ENCODE results near the gene LGSN.

The LGSN gene

GRCh38 chr6:63307581-63308246 lies 12.1 kb downstream of the LGSN start:
- Histone ChIP-seq H3K4me1 (ENCODE audit: control insufficient read depth in 1 of 2, insufficient read depth in 2 of 2, low read length in 2 of 2) (no peaks in the 10 kb centered on the region), H3K9me3 (ENCODE audit: control insufficient read depth in 1 of 2, low read length in 2 of 2) (no peaks in the 10 kb centered on the region), H3K4me3 (ENCODE audit: low read depth in 1 of 2, low read length in 2 of 2) (no peak overlapping the region), H3K36me3 (ENCODE audit: control insufficient read depth in 1 of 2, insufficient read depth in 2 of 2, low read length in 2 of 2) (no peaks in the 10 kb centered on the region), H3K27me3 (ENCODE audit: control insufficient read depth in 1 of 2, insufficient read depth in 2 of 2, low read length in 2 of 2) (no peaks in the 10 kb centered on the region), H3K27ac (ENCODE audit: low read depth, low read length) (no peak overlapping the region), H3K9ac (ENCODE audit: low read depth in 1 of 2, low read length in 2 of 2) (no peak overlapping the region)

DNA sequence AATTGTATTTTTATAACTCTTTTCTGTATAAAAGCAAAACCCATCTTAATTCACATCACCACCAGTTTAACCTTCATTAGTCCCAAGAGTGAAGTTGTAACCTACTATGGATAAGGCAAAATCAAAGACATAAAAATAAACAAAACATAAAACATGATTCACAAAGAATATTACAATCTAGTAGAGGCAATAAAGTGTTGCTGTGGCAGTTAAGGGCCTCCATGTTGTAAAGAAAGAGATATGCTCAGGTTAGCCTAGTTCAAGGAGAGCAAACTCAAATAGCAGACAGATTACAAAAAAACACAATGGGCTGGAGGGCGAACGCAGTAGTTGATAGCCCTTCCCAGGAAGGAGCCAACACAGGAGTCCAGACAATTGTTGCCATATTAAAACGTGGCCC lies 13.4 kb downstream of the LGSN start:
- Histone ChIP-seq H3K27me3 (ENCODE audit: control insufficient read depth in 1 of 2, insufficient read depth in 2 of 2, low read length in 2 of 2) (no peaks in the 10 kb centered on the region), H3K9me3 (ENCODE audit: control insufficient read depth in 1 of 2, low read length in 2 of 2) (no peaks in the 10 kb centered on the region), H3K4me3 (ENCODE audit: low read depth in 1 of 2, low read length in 2 of 2) (no peak overlapping the region), H3K36me3 (ENCODE audit: control insufficient read depth in 1 of 2, insufficient read depth in 2 of 2, low read length in 2 of 2) (no peaks in the 10 kb centered on the region), H3K27ac (ENCODE audit: low read depth, low read length) (no peak overlapping the region), H3K9ac (ENCODE audit: low read depth in 1 of 2, low read length in 2 of 2) (no peak overlapping the region), H3K4me1 (ENCODE audit: control insufficient read depth in 1 of 2, insufficient read depth in 2 of 2, low read length in 2 of 2) (no peaks in the 10 kb centered on the region)

GRCh38 chr6:63305277-63305676 lies 14.5 kb downstream of the LGSN start:
- H3K27ac ChIP-seq (ENCODE audit: low read depth, low read length): no peak overlapping the region
- H3K4me1 ChIP-seq (ENCODE audit: control insufficient read depth in 1 of 2, insufficient read depth in 2 of 2, low read length in 2 of 2): no peaks in the 10 kb centered on the region
- no peak overlapping the region for H3K9ac ChIP-seq (ENCODE audit: low read depth in 1 of 2, low read length in 2 of 2)
- H3K9me3 ChIP-seq (ENCODE audit: control insufficient read depth in 1 of 2, low read length in 2 of 2): no peaks in the 10 kb centered on the region
- no peak overlapping the region for H3K4me3 ChIP-seq (ENCODE audit: low read depth in 1 of 2, low read length in 2 of 2)
- no peaks in the 10 kb centered on the region for H3K27me3 ChIP-seq (ENCODE audit: control insufficient read depth in 1 of 2, insufficient read depth in 2 of 2, low read length in 2 of 2)
- no peaks in the 10 kb centered on the region for H3K36me3 ChIP-seq (ENCODE audit: control insufficient read depth in 1 of 2, insufficient read depth in 2 of 2, low read length in 2 of 2)

DNA sequence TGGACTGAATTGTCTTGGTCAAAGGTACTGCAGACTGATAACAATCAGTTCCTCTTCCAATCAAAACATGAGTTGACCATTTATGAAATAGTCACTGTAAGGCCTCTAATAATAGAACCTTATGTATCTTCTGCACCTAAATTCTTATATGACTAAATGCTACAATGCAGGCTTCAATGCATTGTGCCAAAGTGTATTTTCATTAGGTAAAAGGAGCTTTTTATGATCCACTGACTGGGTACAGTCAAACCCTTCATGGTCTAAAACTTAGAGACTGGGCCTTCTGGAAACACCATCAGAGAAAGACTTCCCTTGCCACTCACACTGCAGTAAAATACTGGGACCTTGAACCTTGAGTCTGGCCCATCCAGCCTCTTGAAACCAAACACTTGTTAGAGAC lies 16.3 kb downstream of the LGSN start:
- no peak overlapping the region for H3K4me3 ChIP-seq (ENCODE audit: low read depth in 1 of 2, low read length in 2 of 2)
- no peaks in the 10 kb centered on the region for H3K27me3 ChIP-seq (ENCODE audit: control insufficient read depth in 1 of 2, insufficient read depth in 2 of 2, low read length in 2 of 2)
- no peaks in the 10 kb centered on the region for H3K36me3 ChIP-seq (ENCODE audit: control insufficient read depth in 1 of 2, insufficient read depth in 2 of 2, low read length in 2 of 2)
- no peak overlapping the region for H3K27ac ChIP-seq (ENCODE audit: low read depth, low read length)
- H3K9ac ChIP-seq (ENCODE audit: low read depth in 1 of 2, low read length in 2 of 2): no peak overlapping the region
- no peaks in the 10 kb centered on the region for H3K4me1 ChIP-seq (ENCODE audit: control insufficient read depth in 1 of 2, insufficient read depth in 2 of 2, low read length in 2 of 2)
- H3K9me3 ChIP-seq (ENCODE audit: control insufficient read depth in 1 of 2, low read length in 2 of 2): peaks cover 0 to 2% of the 10 kb centered on the region in 2 donors

GRCh38 chr6:63299667-63300066 lies 20.1 kb downstream of the LGSN start:
- Histone ChIP-seq H3K4me3 (ENCODE audit: low read depth in 1 of 2, low read length in 2 of 2) (no peak overlapping the region), H3K9me3 (ENCODE audit: control insufficient read depth in 1 of 2, low read length in 2 of 2) (peaks cover 0 to 2% of the 10 kb centered on the region in 2 donors), H3K36me3 (ENCODE audit: control insufficient read depth in 1 of 2, insufficient read depth in 2 of 2, low read length in 2 of 2) (no peaks in the 10 kb centered on the region), H3K27ac (ENCODE audit: low read depth, low read length) (no peak overlapping the region), H3K9ac (ENCODE audit: low read depth in 1 of 2, low read length in 2 of 2) (no peak overlapping the region), H3K27me3 (ENCODE audit: control insufficient read depth in 1 of 2, insufficient read depth in 2 of 2, low read length in 2 of 2) (no peaks in the 10 kb centered on the region), H3K4me1 (ENCODE audit: control insufficient read depth in 1 of 2, insufficient read depth in 2 of 2, low read length in 2 of 2) (no peaks in the 10 kb centered on the region)

GRCh38 chr6:63295553-63296194 lies 24.1 kb downstream of the LGSN start:
- Histone ChIP-seq H3K9ac (ENCODE audit: low read depth in 1 of 2, low read length in 2 of 2) (no peak overlapping the region), H3K27me3 (ENCODE audit: control insufficient read depth in 1 of 2, insufficient read depth in 2 of 2, low read length in 2 of 2) (no peaks in the 10 kb centered on the region), H3K36me3 (ENCODE audit: control insufficient read depth in 1 of 2, insufficient read depth in 2 of 2, low read length in 2 of 2) (no peaks in the 10 kb centered on the region), H3K27ac (ENCODE audit: low read depth, low read length) (no peak overlapping the region), H3K9me3 (ENCODE audit: control insufficient read depth in 1 of 2, low read length in 2 of 2) (peaks cover 0 to 2% of the 10 kb centered on the region in 2 donors), H3K4me1 (ENCODE audit: control insufficient read depth in 1 of 2, insufficient read depth in 2 of 2, low read length in 2 of 2) (no peaks in the 10 kb centered on the region), H3K4me3 (ENCODE audit: low read depth in 1 of 2, low read length in 2 of 2) (no peak overlapping the region)

- Histone ChIP-seq H3K9ac (ENCODE audit: low read depth in 1 of 2, low read length in 2 of 2) (no peak overlapping the region), H3K27me3 (ENCODE audit: control insufficient read depth in 1 of 2, insufficient read depth in 2 of 2, low read length in 2 of 2) (no peaks in the 10 kb centered on the region), H3K27ac (ENCODE audit: low read depth, low read length) (no peak overlapping the region), H3K9me3 (ENCODE audit: control insufficient read depth in 1 of 2, low read length in 2 of 2) (no peaks in the 10 kb centered on the region), H3K36me3 (ENCODE audit: control insufficient read depth in 1 of 2, insufficient read depth in 2 of 2, low read length in 2 of 2) (no peaks in the 10 kb centered on the region), H3K4me1 (ENCODE audit: control insufficient read depth in 1 of 2, insufficient read depth in 2 of 2, low read length in 2 of 2) (no peaks in the 10 kb centered on the region), H3K4me3 (ENCODE audit: low read depth in 1 of 2, low read length in 2 of 2) (no peak overlapping the region)
Measured at GRCh38 chr6:63290492-63291058, 29.2 kb downstream of the LGSN start.

- Histone ChIP-seq H3K36me3 (ENCODE audit: control insufficient read depth in 1 of 2, insufficient read depth in 2 of 2, low read length in 2 of 2) (no peaks in the 10 kb centered on the region), H3K4me3 (ENCODE audit: low read depth in 1 of 2, low read length in 2 of 2) (no peak overlapping the region), H3K27me3 (ENCODE audit: control insufficient read depth in 1 of 2, insufficient read depth in 2 of 2, low read length in 2 of 2) (no peaks in the 10 kb centered on the region), H3K9ac (ENCODE audit: low read depth in 1 of 2, low read length in 2 of 2) (no peak overlapping the region), H3K9me3 (ENCODE audit: control insufficient read depth in 1 of 2, low read length in 2 of 2) (no peaks in the 10 kb centered on the region), H3K4me1 (ENCODE audit: control insufficient read depth in 1 of 2, insufficient read depth in 2 of 2, low read length in 2 of 2) (no peaks in the 10 kb centered on the region), H3K27ac (ENCODE audit: low read depth, low read length) (no peak overlapping the region)
Measured at GRCh38 chr6:63289269-63289872, 30.4 kb downstream of the LGSN start.

DNA sequence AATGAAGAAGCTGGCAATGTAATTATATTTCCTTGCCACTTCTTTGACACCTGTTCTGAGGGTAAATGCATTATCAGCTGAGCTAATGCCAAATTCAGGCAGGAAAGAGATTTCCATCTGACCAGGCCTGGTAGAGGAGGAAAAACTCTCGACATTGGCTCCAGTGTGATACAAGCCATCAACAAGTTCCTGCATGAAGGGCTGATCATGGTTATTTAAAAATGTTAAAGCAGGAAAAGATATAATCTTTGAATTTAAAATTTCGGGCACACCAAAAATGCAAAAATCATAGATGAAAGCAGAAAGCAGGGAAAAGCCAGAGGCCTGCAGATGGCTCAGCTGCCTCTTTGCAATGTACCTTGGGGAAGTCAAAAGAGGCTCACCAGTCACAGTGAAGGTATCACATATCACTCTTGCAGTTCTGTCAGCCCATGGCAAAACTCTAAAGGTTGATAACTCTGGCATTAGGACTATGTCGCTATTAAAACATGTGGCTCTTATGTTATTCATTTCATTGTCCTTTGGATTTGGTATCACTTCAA lies 39.1 kb downstream of the LGSN start:
- Histone ChIP-seq H3K9ac (ENCODE audit: low read depth in 1 of 2, low read length in 2 of 2) (no peak overlapping the region), H3K36me3 (ENCODE audit: control insufficient read depth in 1 of 2, insufficient read depth in 2 of 2, low read length in 2 of 2) (no peaks in the 10 kb centered on the region), H3K27ac (ENCODE audit: low read depth, low read length) (no peak overlapping the region)

DNA sequence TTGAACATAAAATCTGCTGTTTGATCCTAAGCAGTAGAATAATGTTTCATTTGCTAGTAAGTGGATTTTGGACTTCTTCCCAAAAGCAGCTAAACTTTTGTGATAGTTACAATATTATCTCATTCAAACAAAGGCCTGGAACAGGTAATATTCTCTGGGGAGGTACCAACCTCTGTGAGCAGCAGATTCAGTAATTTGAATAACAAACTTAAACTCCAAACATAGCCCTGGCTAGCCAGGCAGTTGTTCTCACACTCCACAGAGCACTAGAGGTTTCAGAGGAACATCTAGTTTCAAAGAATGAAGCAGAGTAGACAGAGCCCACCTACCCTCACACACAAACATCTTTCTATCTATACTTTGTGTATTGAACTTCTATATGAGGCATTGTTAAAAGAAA lies 40.9 kb downstream of the LGSN start:
- Histone ChIP-seq H3K9me3 (ENCODE audit: control insufficient read depth in 1 of 2, low read length in 2 of 2) (no peaks in the 10 kb centered on the region), H3K4me1 (ENCODE audit: control insufficient read depth in 1 of 2, insufficient read depth in 2 of 2, low read length in 2 of 2) (no peaks in the 10 kb centered on the region), H3K4me3 (ENCODE audit: low read depth in 1 of 2, low read length in 2 of 2) (no peak overlapping the region), H3K9ac (ENCODE audit: low read depth in 1 of 2, low read length in 2 of 2) (no peak overlapping the region), H3K27me3 (ENCODE audit: control insufficient read depth in 1 of 2, insufficient read depth in 2 of 2, low read length in 2 of 2) (no peaks in the 10 kb centered on the region), H3K36me3 (ENCODE audit: control insufficient read depth in 1 of 2, insufficient read depth in 2 of 2, low read length in 2 of 2) (no peaks in the 10 kb centered on the region), H3K27ac (ENCODE audit: low read depth, low read length) (no peak overlapping the region)

More for the DNA sequence above, 39.1 kb downstream of the LGSN start:
- Histone ChIP-seq H3K9me3 (ENCODE audit: control insufficient read depth in 1 of 2, low read length in 2 of 2) (no peaks in the 10 kb centered on the region), H3K4me1 (ENCODE audit: control insufficient read depth in 1 of 2, insufficient read depth in 2 of 2, low read length in 2 of 2) (no peaks in the 10 kb centered on the region), H3K4me3 (ENCODE audit: low read depth in 1 of 2, low read length in 2 of 2) (no peak overlapping the region), H3K27me3 (ENCODE audit: control insufficient read depth in 1 of 2, insufficient read depth in 2 of 2, low read length in 2 of 2) (no peaks in the 10 kb centered on the region)
